Activated CD8-positive, alpha-beta memory T cell treated with anti-CD3 and anti-CD28 coated beads, Interleukin-2, amount 50 U/mL, for 4 hours (primary cell): ENCODE data around the gene ADAP2.
"Not testable (repeated sequence)": the region's sequence is repeated elsewhere in the genome, so short reads cannot be mapped to it uniquely, and the experiment has no call there.

Experiments
- DNase-seq: peaks from one replicate; pipeline ENCODE4 v3.0.0-alpha.2; 2020

The ADAP2 gene

GRCh38 chr17:30970831-30971567 lies 49.3 kb downstream of the ADAP2 start, which contains the start of gene RNF135:
Gene RNF135 (plus strand): TSS chr17:30971039. CDS start chr17:30971074, 35 bp downstream.
- DNase-seq: peak; percentile 52

GRCh38 chr17:30975042-30975820 lies 53.5 kb downstream of the ADAP2 start:
- no peak for DNase-seq

DNA sequence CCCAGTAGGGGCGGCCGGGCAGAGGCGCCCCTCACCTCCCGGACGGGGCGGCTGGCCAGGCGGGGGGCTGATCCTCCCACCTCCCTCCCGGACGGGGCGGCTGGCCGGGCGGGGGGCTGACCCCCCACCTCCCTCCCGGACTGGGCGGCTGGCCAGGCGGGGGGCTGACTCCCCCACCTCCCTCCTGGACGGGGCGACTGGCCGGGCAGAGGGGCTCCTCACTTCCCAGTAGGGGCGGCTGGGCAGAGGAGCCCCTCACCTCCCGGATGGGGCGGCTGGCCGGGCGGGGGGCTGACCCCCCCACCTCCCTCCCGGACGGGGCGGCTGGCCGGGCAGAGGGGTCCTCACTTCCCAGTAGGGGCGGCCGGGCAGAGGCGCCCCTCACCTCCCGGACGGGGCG lies 58.2 kb downstream of the ADAP2 start:
- DNase-seq: not testable (repeated sequence)

DNA sequence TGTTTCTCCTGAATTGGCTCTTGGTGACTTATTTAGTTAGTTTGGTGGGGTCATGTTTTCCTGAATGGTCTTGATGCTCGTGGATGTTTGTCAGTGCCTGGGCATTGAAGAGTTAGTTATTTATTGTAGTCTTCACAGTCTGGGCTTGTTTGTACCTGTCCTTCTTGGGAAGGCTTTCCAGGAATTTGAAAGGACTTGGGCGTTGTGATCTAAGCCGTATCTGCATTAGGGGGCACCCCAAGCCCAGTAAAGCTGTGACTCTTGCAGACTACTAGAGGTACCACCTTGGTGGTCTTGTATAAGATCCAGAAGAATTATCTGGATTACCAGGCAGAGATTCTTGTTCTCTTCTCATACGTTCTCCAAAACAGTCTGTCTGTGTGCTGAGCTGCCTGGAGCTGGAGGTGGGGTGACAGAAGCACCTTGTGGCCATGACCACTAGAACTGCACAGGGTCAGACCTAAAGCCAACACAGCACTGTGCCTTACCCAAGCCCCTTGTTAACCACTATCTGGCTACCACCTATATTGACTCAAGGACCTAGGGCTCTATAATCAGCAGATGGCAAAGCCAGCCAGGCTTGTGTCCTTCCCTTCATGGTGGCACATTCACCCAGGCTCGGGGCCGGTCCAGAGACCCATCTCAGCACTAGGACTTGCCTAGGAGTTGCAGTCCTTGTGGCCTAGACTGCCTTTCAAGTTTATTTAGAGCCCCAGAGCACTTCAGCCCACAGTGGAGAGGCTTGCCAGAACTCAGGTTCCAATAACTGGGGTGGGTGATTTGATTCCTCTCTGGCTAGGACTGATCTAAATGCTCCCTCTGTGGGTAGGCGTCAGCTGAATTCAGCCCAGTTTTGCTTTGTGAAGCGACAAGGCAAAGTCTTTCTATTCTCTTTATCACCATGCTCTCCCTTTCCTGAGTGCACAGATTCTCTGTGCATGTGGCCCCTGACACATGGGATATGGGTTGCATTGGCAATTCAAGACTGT lies 60.1 kb downstream of the ADAP2 start:
- no peak for DNase-seq

GRCh38 chr17:30982855-30983254 lies 61.1 kb downstream of the ADAP2 start:
- no peak for DNase-seq

- DNase-seq: no peak
Measured at GRCh38 chr17:30990458-30990857, 68.7 kb downstream of the ADAP2 start.

DNA sequence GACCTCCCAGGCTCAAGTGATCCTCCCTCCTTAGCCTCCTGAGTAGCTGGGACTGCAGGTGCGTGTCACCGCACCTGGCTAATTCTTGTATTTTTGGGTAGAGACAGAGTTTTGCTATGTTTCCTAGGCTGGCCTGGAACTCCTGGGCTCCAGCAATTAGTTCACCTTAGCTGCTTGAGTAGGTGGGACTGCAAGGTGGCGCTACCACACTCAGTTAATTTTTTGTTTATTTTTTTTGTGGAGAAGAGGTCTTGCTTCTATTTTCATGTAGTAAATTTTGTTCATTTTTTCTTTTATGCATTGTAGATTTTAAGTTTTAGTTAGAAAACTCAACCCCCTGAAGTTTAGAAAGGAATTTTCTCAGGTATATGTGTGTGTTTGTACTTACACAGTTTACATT lies 70.8 kb downstream of the ADAP2 start:
- DNase-seq: no peak

DNA sequence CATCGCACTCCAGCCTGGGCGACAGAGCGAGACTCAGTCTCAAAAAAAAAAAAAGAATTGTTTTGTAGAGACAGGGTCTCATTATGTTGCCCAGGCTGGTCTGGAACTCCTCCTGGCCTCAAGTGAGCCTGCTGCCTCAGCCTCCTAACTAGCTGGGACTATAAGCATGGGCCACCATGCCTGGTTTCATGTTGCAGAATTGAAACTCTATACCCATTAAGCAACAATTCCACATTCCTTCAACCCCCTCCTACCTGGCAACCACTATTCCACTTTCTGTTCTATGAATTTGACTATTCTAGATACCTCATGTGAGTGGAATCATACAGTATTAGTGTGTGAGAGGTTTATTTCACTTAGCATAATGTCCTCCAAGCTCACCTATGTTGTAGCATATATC lies 73.6 kb downstream of the ADAP2 start:
- DNase-seq: no peak

- DNase-seq: no peak
Measured at GRCh38 chr17:30996486-30996885, 74.7 kb downstream of the ADAP2 start.

GRCh38 chr17:30997270-30997669 lies 75.5 kb downstream of the ADAP2 start:
- no peak for DNase-seq

DNA sequence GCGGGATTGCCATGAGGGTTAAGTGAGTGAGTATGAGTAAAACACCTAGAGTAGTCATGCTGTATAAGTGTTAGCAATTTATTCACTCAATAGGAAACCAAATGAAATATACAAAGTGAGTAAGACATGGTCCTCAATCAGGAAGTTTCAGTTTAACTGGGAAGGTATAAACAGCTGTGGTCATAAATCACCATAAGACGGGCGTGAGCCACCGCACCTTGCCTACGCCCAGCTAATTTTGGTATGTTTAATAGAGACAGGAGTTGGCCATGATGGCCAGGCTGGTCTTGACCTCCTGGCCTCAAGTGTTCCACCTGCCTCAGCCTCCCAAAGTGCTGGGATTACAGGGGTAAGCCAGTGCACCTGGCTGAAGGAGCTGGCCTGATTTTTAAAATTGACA lies 76.1 kb downstream of the ADAP2 start:
- DNase-seq: no peak

DNA sequence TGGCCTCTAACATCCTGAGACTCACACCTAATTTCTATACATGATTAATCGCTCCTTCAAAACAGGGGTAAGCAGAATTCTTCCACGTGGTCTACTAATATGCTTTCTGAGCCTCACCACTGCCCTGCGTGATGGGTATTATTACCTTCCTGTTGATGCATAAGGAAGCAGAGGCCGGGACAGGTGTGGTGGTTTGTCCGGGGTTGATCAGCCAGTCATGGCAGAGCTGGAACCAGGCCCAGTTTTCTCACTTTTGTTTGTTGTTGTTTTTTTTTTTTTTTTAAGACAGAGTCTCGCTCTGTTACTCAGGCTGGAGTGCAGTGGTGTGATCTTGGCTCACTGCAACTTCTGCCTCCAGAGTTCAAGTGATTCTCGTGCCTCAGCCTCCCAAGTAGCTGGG lies 80.3 kb downstream of the ADAP2 start:
- DNase-seq: no peak

- no peak for DNase-seq
Measured at GRCh38 chr17:31003225-31003866, 81.6 kb downstream of the ADAP2 start.

DNA sequence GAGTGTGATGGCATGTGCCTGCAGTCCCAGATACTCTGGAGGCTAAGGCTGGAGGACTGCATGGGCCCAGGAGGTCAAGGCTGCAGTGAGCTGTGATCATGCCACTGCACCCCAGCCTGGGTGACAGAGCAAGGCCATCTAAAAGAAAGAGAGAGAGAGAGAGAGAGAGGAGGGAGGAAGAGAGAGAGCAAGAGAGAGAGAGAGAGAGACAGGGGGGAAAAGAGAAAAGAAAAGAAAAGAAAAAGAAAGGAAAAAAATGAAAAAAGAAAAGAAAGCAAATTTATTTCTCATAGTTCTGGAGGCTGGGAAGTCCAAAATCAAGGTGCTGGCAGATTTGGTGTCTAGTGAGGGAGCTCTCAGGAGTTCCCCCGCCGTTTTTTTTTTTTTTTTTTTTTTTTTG lies 82.4 kb downstream of the ADAP2 start:
- no peak for DNase-seq

- no peak for DNase-seq
Measured at GRCh38 chr17:31007695-31008373, 86.1 kb downstream of the ADAP2 start.

DNA sequence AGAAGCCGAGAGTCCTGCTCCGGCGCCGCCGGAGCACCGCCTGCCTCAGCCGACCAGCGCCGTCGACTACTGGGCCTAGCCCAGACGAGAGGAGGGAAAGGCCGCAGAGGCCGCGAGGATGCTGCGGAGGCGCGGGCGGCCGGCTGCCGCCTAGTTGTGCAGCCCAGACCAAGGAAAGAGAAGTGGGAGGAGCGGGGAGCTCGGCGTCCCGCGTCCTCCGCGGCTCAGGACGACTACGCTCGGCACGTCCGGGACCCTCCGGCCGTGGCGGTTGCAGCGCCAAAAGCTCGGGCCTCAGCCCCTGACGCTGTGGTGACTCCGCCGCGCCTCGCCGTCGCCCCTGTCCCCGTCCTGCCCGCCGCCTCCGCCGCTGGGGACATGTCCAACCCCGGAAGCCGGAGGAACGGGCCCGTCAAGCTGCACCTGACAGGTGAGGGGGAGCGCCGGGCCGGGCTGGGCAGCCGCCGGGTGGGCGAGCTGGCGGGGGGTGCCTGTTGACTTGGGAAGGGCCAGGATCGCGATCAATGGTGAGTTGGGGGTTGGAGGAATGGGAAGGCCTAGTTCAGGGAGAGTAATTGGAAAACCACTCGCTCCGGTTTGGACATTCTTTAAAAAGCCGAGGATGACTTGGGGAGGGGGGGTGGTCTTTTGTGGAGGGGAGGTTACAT lies 86.8 kb downstream of the ADAP2 start:
- DNase-seq: peak; percentile 52
